Rectal smooth muscle tissue (tissue), 1 donor: Measurements from ENCODE around the gene MOB2.

Experiments
- H3K27ac ChIP-seq: one replicate; pipeline ENCODE4 v1.7.0; 2013; ENCODE audit warnings: low read depth, low read length, inconsistent platforms
- H3K27me3 ChIP-seq: one replicate; pipeline ENCODE4 v1.7.0; 2013; ENCODE audit warnings: low read length; ENCODE audit not compliant: control insufficient read depth, insufficient read depth
- H3K36me3 ChIP-seq: one replicate; pipeline ENCODE4 v1.7.0; 2013; ENCODE audit warnings: low read length; ENCODE audit not compliant: control insufficient read depth, insufficient read depth
- H3K4me1 ChIP-seq: one replicate; pipeline ENCODE4 v1.7.0; 2013; ENCODE audit warnings: low read length; ENCODE audit not compliant: control insufficient read depth, insufficient read depth
- H3K4me3 ChIP-seq: one replicate; pipeline ENCODE4 v1.7.0; 2013; ENCODE audit warnings: low read length
- H3K9ac ChIP-seq: one replicate; pipeline ENCODE4 v1.7.0; 2013; ENCODE audit warnings: low read length

MOB2 gene

GRCh38 chr11:1499261-1499890 lies 12.8 kb upstream of the MOB2 start:
- peaks cover 3% of the 10 kb centered on the region for H3K36me3 ChIP-seq
- no peaks in the 10 kb centered on the region for H3K27me3 ChIP-seq
- H3K4me3 ChIP-seq, result no peak overlapping the region
- no peak overlapping the region for H3K27ac ChIP-seq
- peaks cover 11% of the 10 kb centered on the region for H3K4me1 ChIP-seq
- no peak overlapping the region for H3K9ac ChIP-seq

GRCh38 chr11:1498262-1498661 lies 11.7 kb upstream of the MOB2 start:
- Histone ChIP-seq H3K4me3 (no peak overlapping the region), H3K4me1 (peaks cover 10% of the 10 kb centered on the region), H3K36me3 (peaks cover 3% of the 10 kb centered on the region), H3K27ac (no peak overlapping the region), H3K9ac (no peak overlapping the region), H3K27me3 (no peaks in the 10 kb centered on the region)

- H3K4me3 ChIP-seq, result no peak overlapping the region
- no peaks in the 10 kb centered on the region for H3K27me3 ChIP-seq
- peaks cover 5% of the 10 kb centered on the region for H3K4me1 ChIP-seq
- no peak overlapping the region for H3K27ac ChIP-seq
- no peak overlapping the region for H3K9ac ChIP-seq
- H3K36me3 ChIP-seq, result peaks cover 3% of the 10 kb centered on the region
Observed at GRCh38 chr11:1497600-1497999, 11.0 kb upstream of the MOB2 start.

- Histone ChIP-seq H3K4me1 (no peaks in the 10 kb centered on the region), H3K4me3 (no peak overlapping the region), H3K36me3 (peaks cover 3% of the 10 kb centered on the region), H3K9ac (no peak overlapping the region), H3K27me3 (no peaks in the 10 kb centered on the region), H3K27ac (no peak overlapping the region)
Observed at GRCh38 chr11:1496761-1497095, 10.1 kb upstream of the MOB2 start.

GRCh38 chr11:1496091-1496760 lies 9.6 kb upstream of the MOB2 start:
- H3K4me1 ChIP-seq, result no peaks in the 10 kb centered on the region
- no peak overlapping the region for H3K9ac ChIP-seq
- no peaks in the 10 kb centered on the region for H3K27me3 ChIP-seq
- H3K27ac ChIP-seq, result no peak overlapping the region
- H3K36me3 ChIP-seq, result peaks cover 3% of the 10 kb centered on the region
- no peak overlapping the region for H3K4me3 ChIP-seq

GRCh38 chr11:1494650-1495049 lies 8.1 kb upstream of the MOB2 start:
- Histone ChIP-seq H3K27me3 (no peaks in the 10 kb centered on the region), H3K36me3 (peaks cover 3% of the 10 kb centered on the region), H3K27ac (no peak overlapping the region), H3K9ac (no peak overlapping the region), H3K4me1 (no peaks in the 10 kb centered on the region), H3K4me3 (no peak overlapping the region)

GRCh38 chr11:1493650-1494244 lies 7.2 kb upstream of the MOB2 start:
- H3K4me3 ChIP-seq, result no peak overlapping the region
- no peaks in the 10 kb centered on the region for H3K36me3 ChIP-seq
- H3K9ac ChIP-seq, result no peak overlapping the region
- no peaks in the 10 kb centered on the region for H3K27me3 ChIP-seq
- peaks cover 1% of the 10 kb centered on the region for H3K4me1 ChIP-seq
- H3K27ac ChIP-seq, result no peak overlapping the region

GRCh38 chr11:1491379-1491778 lies 4.8 kb upstream of the MOB2 start:
- H3K4me1 ChIP-seq, result peaks cover 17% of the 10 kb centered on the region
- H3K9ac ChIP-seq, result no peak overlapping the region
- no peak overlapping the region for H3K4me3 ChIP-seq

GRCh38 chr11:1490651-1491050 lies 4.1 kb upstream of the MOB2 start:
- Histone ChIP-seq H3K4me1 (peaks cover 17% of the 10 kb centered on the region), H3K9ac (no peak overlapping the region), H3K27ac (no peak overlapping the region), H3K27me3 (no peaks in the 10 kb centered on the region), H3K4me3 (no peak overlapping the region), H3K36me3 (no peaks in the 10 kb centered on the region)

More at GRCh38 chr11:1491379-1491778, 4.8 kb upstream of the MOB2 start:
- Histone ChIP-seq H3K27me3 (no peaks in the 10 kb centered on the region), H3K27ac (no peak overlapping the region), H3K36me3 (no peaks in the 10 kb centered on the region)

- Histone ChIP-seq H3K27ac (peak overlapping the region; percentile 98), H3K36me3 (no peaks in the 10 kb centered on the region), H3K9ac (no peak overlapping the region), H3K4me3 (no peak overlapping the region), H3K4me1 (peaks cover 31% of the 10 kb centered on the region), H3K27me3 (no peaks in the 10 kb centered on the region)
Observed at GRCh38 chr11:1488575-1489180, 2.1 kb upstream of the MOB2 start.

GRCh38 chr11:1487851-1488574 lies 1.4 kb upstream of the MOB2 start:
- peaks cover 37% of the 10 kb centered on the region for H3K4me1 ChIP-seq
- H3K9ac ChIP-seq, result peak overlapping the region; percentile 50

More at GRCh38 chr11:1487851-1488574, 1.4 kb upstream of the MOB2 start:
- Histone ChIP-seq H3K27me3 (no peaks in the 10 kb centered on the region), H3K4me3 (no peak overlapping the region), H3K27ac (peak overlapping the region; percentile 98), H3K36me3 (no peaks in the 10 kb centered on the region)
